Gastroesophageal sphincter (tissue), 4 donors: ENCODE results near the gene DDI2. TPM values are rescaled to one million over a fixed set of nuclear protein-coding genes. Genes with fewer than 3 reads are reported as not detected.
A peak's percentile ranks its signal among the peaks of the same experiment; 100 is the strongest.

Experiments
- ATAC-seq: fragments of 150-250 bp; one replicate; pipeline ENCODE4 v1.9.1; 2016; ENCODE audit warnings: mild to moderate bottlenecking, moderate library complexity
- H3K27ac ChIP-seq, 4 donors: fragments of 200-600 bp; sonication (generic) in 3 of 4; 1 replicate in 3 of 4; 2 replicates in 1 of 4; pipeline ENCODE4 v1.5.1; 2016 to 2019
- H3K27me3 ChIP-seq: fragments of 200-600 bp; sonication (generic); one replicate; pipeline ENCODE4 v1.5.1; 2019
- H3K36me3 ChIP-seq, 2 donors: fragments of 200-600 bp; sonication (generic); one replicate each; pipeline ENCODE4 v1.5.1; 2019; ENCODE audit warnings: control low read depth in 1 of 2
- H3K4me1 ChIP-seq, 3 donors: fragments of 200-600 bp; sonication (generic); 1 replicate in 2 of 3; 2 replicates in 1 of 3; pipeline ENCODE4 v1.5.1; 2016 to 2019; ENCODE audit warnings: control low read depth in 2 of 3
- H3K4me3 ChIP-seq, 2 donors: fragments of 200-600 bp; sonication (generic); one replicate each; pipeline ENCODE4 v1.5.1; 2019; ENCODE audit warnings: mild to moderate bottlenecking in 1 of 2, moderate library complexity in 1 of 2
- H3K9me3 ChIP-seq, 3 donors: fragments of 200-600 bp; sonication (generic); one replicate each; pipeline ENCODE4 v1.5.1; 2017 to 2019; ENCODE audit warnings: control low read depth in 2 of 3
- EP300 ChIP-seq: sonication (generic); formaldehyde crosslinking; IDR thresholded peaks from one replicate; pipeline ENCODE4 v1.6.1; 2017; ENCODE audit warnings: antibody characterized with exemption, mild to moderate bottlenecking
- POLR2A ChIP-seq, 2 donors: fragments of 450-650 bp; IDR thresholded peaks; one replicate each; pipeline ENCODE4 v1.6.1; 2017; ENCODE audit warnings: antibody characterized with exemption in 2 of 2, mild to moderate bottlenecking in 2 of 2, moderate library complexity in 1 of 2
- POLR2AphosphoS5 ChIP-seq: sonication (generic); formaldehyde crosslinking; IDR thresholded peaks from one replicate; pipeline ENCODE4 v1.6.1; 2017; ENCODE audit warnings: antibody characterized with exemption
- WGBS, 2 donors: methylation state at CpG; one replicate each; pipeline ENCODE4 v1.1.5; 2018; ENCODE audit warnings: low coverage in 1 of 2; 5-methylcytosine and 5-hydroxymethylcytosine counted together
- total RNA-seq, 4 donors: library from RNA; depleted of rRNA; stranded (reverse); fragments of >200 nt; gene quantifications; one replicate each; pipeline ENCODE4 v1.1.0, GENCODE V29; 2016
- TF ChIP-seq, protein P1 (sequence below), 4 experiments: fragments of 200-600 bp in 2 of 4; fragments of 450-650 bp in 2 of 4; sonication (generic) in 1 of 4; IDR thresholded peaks; one replicate each; pipeline ENCODE4 v1.5.1; 2017 to 2019; ENCODE audit warnings: antibody characterized with exemption in 4 of 4, mild to moderate bottlenecking in 2 of 4, moderate library complexity in 2 of 4

DDI2 gene
- total RNA-seq, 4 donors from 2014 or later: 14.3 to 37.2 (median 16.5) TPM

DNA sequence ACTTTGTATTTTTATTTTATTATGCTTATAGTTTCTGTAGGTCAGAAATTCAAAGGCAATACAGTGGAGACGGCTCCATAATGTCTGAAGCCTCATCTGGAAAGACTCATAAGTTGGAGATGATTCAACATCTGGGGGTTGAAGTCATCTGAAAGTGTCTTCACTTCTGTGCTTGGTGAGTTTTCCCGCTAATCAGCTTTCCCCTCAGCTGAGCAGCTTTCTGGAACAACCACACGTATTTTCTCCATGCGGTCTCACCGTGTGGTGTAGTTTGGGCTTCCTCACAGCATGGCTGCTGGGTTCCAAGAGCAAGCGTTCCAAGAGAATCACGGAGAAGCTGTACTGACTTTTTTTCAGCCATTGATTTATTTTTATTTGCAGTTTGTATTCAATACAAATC is 7.6 kb upstream of the DDI2 start:
- WGBS, 2 donors: 34 to 83% methylated on average over 2 to 7 of the region's 7 CpGs
- ATAC-seq: no peak
- TF ChIP-seq EP300: no peak
- no peak for TF ChIP-seq POLR2AphosphoS5
- no peak for TF ChIP-seq POLR2A (IDR thresholded peaks at IDR 0.05)
- TF ChIP-seq, protein P1, sequence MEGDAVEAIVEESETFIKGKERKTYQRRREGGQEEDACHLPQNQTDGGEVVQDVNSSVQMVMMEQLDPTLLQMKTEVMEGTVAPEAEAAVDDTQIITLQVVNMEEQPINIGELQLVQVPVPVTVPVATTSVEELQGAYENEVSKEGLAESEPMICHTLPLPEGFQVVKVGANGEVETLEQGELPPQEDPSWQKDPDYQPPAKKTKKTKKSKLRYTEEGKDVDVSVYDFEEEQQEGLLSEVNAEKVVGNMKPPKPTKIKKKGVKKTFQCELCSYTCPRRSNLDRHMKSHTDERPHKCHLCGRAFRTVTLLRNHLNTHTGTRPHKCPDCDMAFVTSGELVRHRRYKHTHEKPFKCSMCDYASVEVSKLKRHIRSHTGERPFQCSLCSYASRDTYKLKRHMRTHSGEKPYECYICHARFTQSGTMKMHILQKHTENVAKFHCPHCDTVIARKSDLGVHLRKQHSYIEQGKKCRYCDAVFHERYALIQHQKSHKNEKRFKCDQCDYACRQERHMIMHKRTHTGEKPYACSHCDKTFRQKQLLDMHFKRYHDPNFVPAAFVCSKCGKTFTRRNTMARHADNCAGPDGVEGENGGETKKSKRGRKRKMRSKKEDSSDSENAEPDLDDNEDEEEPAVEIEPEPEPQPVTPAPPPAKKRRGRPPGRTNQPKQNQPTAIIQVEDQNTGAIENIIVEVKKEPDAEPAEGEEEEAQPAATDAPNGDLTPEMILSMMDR (IDR thresholded peaks at IDR 0.05): no peak

DNA sequence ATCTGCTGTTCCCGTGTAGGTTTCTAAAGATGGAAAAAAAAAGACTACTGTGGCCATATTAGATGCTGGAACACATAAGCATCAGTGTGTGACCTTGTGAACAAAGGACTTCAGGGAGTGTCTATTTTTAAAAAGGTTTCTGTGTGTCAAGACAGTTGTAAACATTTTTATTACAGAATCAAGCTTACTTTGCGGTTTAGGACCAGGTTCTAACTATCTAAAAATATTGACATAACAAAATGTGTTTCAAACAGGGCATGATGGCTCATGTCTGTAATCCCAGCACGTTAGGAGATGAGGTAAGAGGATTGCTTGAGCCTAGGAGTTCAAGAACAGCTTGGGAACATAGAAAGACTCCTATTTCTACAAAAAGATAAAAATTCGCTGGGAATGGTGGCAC is 7.1 kb upstream of the DDI2 start:
- Histone ChIP-seq H3K27me3 (no peaks in the 10 kb centered on the region), H3K36me3 (no peaks in the 10 kb centered on the region), H3K27ac (no peak overlapping the region), H3K4me3 (no peak overlapping the region), H3K9me3 (no peaks in the 10 kb centered on the region), H3K4me1 (no peaks in the 10 kb centered on the region)
- no peak for ATAC-seq
- TF ChIP-seq POLR2A (IDR thresholded peaks at IDR 0.05): no peak
- TF ChIP-seq POLR2AphosphoS5: no peak
- TF ChIP-seq, protein P1 (IDR thresholded peaks at IDR 0.05): no peak
- no peak for TF ChIP-seq EP300
- 63 to 65% methylated on average over 4 of the region's 4 CpGs for WGBS, 2 donors

More for the DNA sequence above, 7.6 kb upstream of the DDI2 start:
- H3K4me3 ChIP-seq: no peak overlapping the region
- H3K36me3 ChIP-seq: no peaks in the 10 kb centered on the region
- no peak overlapping the region for H3K27ac ChIP-seq
- H3K4me1 ChIP-seq: no peaks in the 10 kb centered on the region
- no peaks in the 10 kb centered on the region for H3K27me3 ChIP-seq
- H3K9me3 ChIP-seq: no peaks in the 10 kb centered on the region

DNA sequence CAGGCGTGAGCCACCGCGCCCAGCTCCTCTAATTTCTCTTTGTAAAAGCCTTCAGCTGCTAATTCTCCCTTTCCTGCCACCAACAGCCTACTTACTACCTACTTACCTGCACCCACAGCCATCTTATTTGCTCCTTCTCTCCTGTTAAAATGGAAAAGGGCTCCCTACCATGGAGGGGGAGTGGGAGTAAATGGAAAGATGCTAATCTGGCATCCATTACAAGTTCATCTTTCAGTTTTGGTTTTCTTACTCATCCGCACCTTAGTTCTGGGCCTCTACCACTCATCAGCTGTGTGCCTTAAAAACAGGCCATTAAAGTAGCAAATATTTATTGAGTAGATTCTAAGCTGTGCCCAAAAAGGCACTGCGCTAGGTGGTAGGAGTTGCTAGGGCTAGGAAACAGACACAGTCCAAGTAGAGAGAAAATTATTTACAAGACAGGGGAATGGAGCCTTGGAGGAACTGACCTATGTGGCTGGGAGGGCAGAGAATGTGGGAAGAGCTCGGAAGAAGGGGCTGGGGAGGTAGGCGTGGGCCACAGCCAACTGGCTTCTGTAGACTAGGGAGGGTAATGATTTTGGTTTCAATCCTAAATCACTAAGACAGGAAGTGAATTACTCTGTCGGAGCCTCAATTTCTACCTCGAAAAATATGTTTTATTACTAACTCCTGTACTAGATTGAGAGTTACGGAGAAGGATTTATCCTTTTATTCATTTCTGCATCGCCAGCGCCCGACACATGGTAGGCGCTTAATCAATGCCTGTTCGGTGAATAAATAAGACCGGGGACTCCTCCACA is 685 bp upstream of the DDI2 start:
- peak overlapping the region; percentile 75 to 98 (median 94) for H3K27ac ChIP-seq
- no peaks in the 10 kb centered on the region for H3K9me3 ChIP-seq
- H3K27me3 ChIP-seq: no peaks in the 10 kb centered on the region
- peak; percentile 5 for ATAC-seq
- H3K4me3 ChIP-seq: peak overlapping the region; percentile 32 to 95
- H3K36me3 ChIP-seq: no peaks in the 10 kb centered on the region
- 24 to 25% methylated on average over 14 to 16 of the region's 16 CpGs for WGBS, 2 donors
- H3K4me1 ChIP-seq: peaks cover 3 to 44% (median 16%) of the 10 kb centered on the region in 3 donors
- TF ChIP-seq POLR2A (IDR thresholded peaks at IDR 0.05) (no peak), EP300 (no peak), POLR2AphosphoS5 (no peak)
- TF ChIP-seq, protein P1 (IDR thresholded peaks at IDR 0.05): no peak

DNA sequence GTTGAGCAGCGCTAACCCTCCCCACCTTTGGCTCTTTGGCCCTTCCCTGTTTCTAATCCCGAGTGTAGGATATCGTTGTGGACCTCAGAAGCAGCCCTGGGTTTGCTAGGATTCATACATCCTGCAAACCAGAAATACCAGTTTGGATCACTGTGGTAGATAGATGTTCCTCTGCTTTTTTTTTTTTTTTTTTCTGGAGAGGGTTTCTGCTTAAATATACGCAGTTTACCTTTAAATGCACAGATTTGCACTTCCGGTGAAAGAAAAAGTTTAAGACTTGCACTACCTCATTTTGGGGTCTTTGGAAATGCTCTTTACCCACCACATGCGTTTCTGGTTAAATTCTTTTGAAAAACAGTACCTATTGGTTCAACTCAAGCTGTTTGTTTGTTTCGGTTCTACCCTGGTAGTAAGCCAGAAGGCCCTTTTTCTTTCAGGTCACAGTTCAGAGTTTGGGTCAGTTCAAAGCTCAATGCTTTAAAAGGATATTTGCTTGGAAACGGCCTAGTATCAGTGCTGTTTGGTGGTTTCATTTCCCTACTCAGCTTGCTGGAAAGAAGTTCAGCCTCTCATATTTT is 908 bp downstream of the DDI2 start:
- no peak for TF ChIP-seq EP300
- TF ChIP-seq, protein P1 (IDR thresholded peaks at IDR 0.05): no peak
- TF ChIP-seq POLR2AphosphoS5: no peak
- TF ChIP-seq POLR2A (IDR thresholded peaks at IDR 0.05): no peak
- Histone ChIP-seq H3K27me3 (no peaks in the 10 kb centered on the region), H3K4me1 (peaks cover 3 to 59% (median 16%) of the 10 kb centered on the region in 3 donors), H3K27ac (peak overlapping the region; percentile 90 to 98 (median 94)), H3K36me3 (no peaks in the 10 kb centered on the region), H3K4me3 (peak overlapping the region; percentile 83 to 95), H3K9me3 (no peaks in the 10 kb centered on the region)
- 1 to 3% methylated on average over 4 to 7 of the region's 8 CpGs for WGBS, 2 donors
- ATAC-seq: no peak
